ENCODE results near the gene STRIP2. TPM values are rescaled to one million over a fixed set of nuclear protein-coding genes. Genes with fewer than 3 reads are reported as not detected.

Gene STRIP2
- total RNA-seq, 2 experiments from 2014 or later = 12.2 to 13.1 TPM

GRCh38 chr7:129387537-129387936 lies 46.7 kb upstream of the STRIP2 start:
- H3K27ac Mint-ChIP-seq = no peak overlapping the region
- no peak for ATAC-seq
- CTCF ChIA-PET = interaction anchor here (0.7 to 4.1 kb wide), 8 partner anchors 9 to 248 kb away, joined by 3 to 40 read pairs (median 4); no protein-coding TSS in a partner anchor

GRCh38 chr7:129388333-129389098 lies 45.7 kb upstream of the STRIP2 start:
- peaks cover 10% of the 10 kb centered on the region for H3K36me3 Mint-ChIP-seq (ENCODE audit: low read depth)
- H3K27me3 Mint-ChIP-seq = no peaks in the 10 kb centered on the region
- intact Hi-C loops (cut with micrococcal nuclease) = no loop called here
- no peak overlapping the region for H3K27ac Mint-ChIP-seq
- no peaks in the 10 kb centered on the region for H3K9me3 Mint-ChIP-seq
- H3K4me3 Mint-ChIP-seq = no peak overlapping the region
- no peak for TF ChIP-seq CTCF (IDR thresholded peaks at IDR 0.05)
- ChIA-PET POLR2A (interaction anchor here (0.7 kb wide), 1 partner anchor 22 kb away, joined by 3 read pairs; no protein-coding TSS in a partner anchor), CTCF (interaction anchor here (0.7 to 4.1 kb wide), 9 partner anchors 11 to 256 kb away, joined by 3 to 40 read pairs (median 4); no protein-coding TSS in a partner anchor)
- DNase-seq (no peak), ATAC-seq (no peak)
- H3K4me1 Mint-ChIP-seq (ENCODE audit: low read depth) = peaks cover 4% of the 10 kb centered on the region

More at GRCh38 chr7:129387537-129387936, 46.7 kb upstream of the STRIP2 start:
- no peak for TF ChIP-seq CTCF (IDR thresholded peaks at IDR 0.05)
- POLR2A ChIA-PET = no interaction called here
- peaks cover 11% of the 10 kb centered on the region for H3K36me3 Mint-ChIP-seq (ENCODE audit: low read depth)
- intact Hi-C loops (cut with micrococcal nuclease) = no loop called here
- no peaks in the 10 kb centered on the region for H3K27me3 Mint-ChIP-seq
- no peak for DNase-seq
- no peak overlapping the region for H3K4me3 Mint-ChIP-seq
- H3K4me1 Mint-ChIP-seq (ENCODE audit: low read depth) = peaks cover 6% of the 10 kb centered on the region
- H3K9me3 Mint-ChIP-seq = no peaks in the 10 kb centered on the region

GRCh38 chr7:129389829-129390228 lies 44.4 kb upstream of the STRIP2 start:
- Mint-ChIP-seq H3K4me3 (no peak overlapping the region), H3K27ac (no peak overlapping the region), H3K9me3 (no peaks in the 10 kb centered on the region), H3K36me3 (ENCODE audit: low read depth) (peaks cover 10% of the 10 kb centered on the region), H3K27me3 (no peaks in the 10 kb centered on the region), H3K4me1 (ENCODE audit: low read depth) (peaks cover 4% of the 10 kb centered on the region)
- ChIA-PET POLR2A (interaction anchor here (1.1 kb wide), 1 partner anchor 31 kb away, joined by 3 read pairs; no protein-coding TSS in a partner anchor), CTCF (interaction anchor here (0.7 to 4.1 kb wide), 8 partner anchors 12 to 255 kb away, joined by 3 to 40 read pairs (median 4); no protein-coding TSS in a partner anchor)
- intact Hi-C loops (cut with micrococcal nuclease) = no loop called here
- DNase-seq (no peak), ATAC-seq (no peak)
- no peak for TF ChIP-seq CTCF (IDR thresholded peaks at IDR 0.05)

- H3K9me3 Mint-ChIP-seq = no peaks in the 10 kb centered on the region
- H3K27ac Mint-ChIP-seq = no peak overlapping the region
- no peak for DNase-seq
- H3K27me3 Mint-ChIP-seq = no peaks in the 10 kb centered on the region
- H3K4me1 Mint-ChIP-seq (ENCODE audit: low read depth) = peaks cover 4% of the 10 kb centered on the region
- ATAC-seq = no peak
- intact Hi-C loops (cut with micrococcal nuclease) = no loop called here
- no peak for TF ChIP-seq CTCF (IDR thresholded peaks at IDR 0.05)
- H3K36me3 Mint-ChIP-seq (ENCODE audit: low read depth) = peaks cover 10% of the 10 kb centered on the region
- POLR2A ChIA-PET = no interaction called here
- no peak overlapping the region for H3K4me3 Mint-ChIP-seq
- CTCF ChIA-PET = interaction anchor here (0.7 to 4.1 kb wide), 3 partner anchors 13 to 172 kb away, joined by 3 to 40 read pairs (median 13); no protein-coding TSS in a partner anchor
Measured at GRCh38 chr7:129390314-129390713, 43.9 kb upstream of the STRIP2 start.

Data from activated CD8-positive, alpha-beta T cell treated with anti-CD3 and anti-CD28 coated beads for 36 hours (primary cell).